Cerebellar cortex (tissue), 1 donor: Measurements from ENCODE around the gene DCUN1D3.

ENCODE experiments used
- DNase-seq: peaks from one replicate; pipeline ENCODE4 v3.0.0-alpha.2; 2015; ENCODE audit warnings: low spot score

Gene DCUN1D3

DNA sequence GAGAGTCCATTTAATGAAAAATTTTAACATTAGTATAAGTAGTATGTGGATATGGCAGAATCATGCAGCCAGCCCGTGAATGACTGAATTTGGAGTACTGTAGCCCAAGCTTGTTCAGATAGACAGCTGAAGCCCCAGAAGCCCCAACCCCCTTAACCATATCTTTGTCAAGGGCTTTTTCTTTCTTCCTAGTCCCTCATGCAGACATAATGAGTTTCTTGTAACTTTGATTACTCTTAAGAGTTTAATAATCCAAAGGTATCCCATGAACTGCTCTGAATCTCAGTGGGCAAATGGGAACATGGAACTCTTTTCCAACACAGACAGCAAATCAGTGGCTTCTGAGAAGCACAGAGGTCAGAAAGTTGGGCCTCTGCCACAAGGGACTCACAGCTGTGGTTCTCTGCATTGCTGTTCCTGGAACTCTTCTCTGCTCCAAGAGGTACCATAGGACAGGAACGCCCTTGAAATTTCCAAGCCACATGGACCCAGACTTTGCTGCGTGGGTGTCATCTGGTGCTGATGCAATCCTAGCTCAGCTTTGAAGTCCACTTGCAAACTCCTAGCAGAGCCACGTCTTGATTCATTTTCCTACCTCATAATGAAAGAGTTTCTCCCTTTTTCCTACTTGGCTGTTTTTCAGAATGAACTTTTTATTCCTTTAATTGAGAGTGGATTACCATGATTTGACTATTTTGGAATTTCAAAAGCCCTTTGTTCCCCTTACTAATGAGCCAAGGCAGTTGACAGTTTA, 18.5 kb upstream of the DCUN1D3 start:
- DNase-seq, result no peak

- DNase-seq, result no peak
Observed at GRCh38 chr16:20916942-20917341, 16.8 kb upstream of the DCUN1D3 start.

DNA sequence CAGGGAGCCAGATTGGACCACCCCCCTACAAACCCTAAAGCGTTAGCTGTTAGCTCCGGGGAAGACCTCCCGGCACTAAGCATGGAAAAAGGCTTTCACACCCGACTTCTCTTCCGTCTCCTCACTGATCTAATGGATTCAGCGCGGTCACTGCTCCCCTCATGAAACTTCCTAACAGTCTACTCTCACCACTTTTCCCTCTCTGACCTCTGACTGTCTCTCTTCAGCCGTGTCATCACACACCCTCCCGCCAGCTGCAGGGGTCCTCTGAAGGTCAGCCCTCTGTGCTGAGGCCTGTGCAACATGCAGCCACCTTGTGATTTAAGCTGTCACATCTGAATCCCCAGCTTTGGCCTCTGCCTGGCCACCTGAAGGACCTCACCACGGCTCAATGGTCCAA, 16.1 kb upstream of the DCUN1D3 start:
- no peak for DNase-seq

GRCh38 chr16:20911361-20911760, 11.2 kb upstream of the DCUN1D3 start:
- DNase-seq, result no peak

DNA sequence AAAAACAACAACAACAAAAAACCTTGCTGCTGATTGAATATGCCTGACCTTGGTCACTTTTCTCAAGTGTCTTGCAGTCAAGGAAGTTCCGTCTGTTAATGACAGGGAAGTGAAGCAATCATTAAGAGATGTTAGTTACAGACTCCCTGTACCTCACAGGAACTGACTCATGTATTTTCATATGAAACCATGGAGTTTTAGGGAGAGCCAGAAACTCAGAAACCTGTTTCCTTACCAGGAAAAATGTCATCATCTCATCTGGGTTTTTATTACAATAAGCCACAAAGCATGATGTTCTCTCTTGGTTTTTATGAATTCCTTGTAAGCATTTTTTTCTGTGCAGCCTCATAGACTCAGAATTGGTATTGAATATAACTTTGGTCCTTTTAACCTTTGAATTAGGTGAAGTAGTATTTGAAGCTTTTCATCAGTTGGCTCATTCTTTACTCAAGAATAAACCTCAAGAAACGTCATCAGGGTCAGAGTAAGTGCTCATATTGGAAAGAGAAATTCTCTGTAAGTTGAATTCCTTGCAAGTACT, 10.7 kb upstream of the DCUN1D3 start:
- no peak for DNase-seq

- DNase-seq, result no peak
Observed at GRCh38 chr16:20906341-20907255, 6.4 kb upstream of the DCUN1D3 start.

GRCh38 chr16:20905576-20905975, 5.4 kb upstream of the DCUN1D3 start:
- no peak for DNase-seq

GRCh38 chr16:20904507-20905081, 4.4 kb upstream of the DCUN1D3 start:
- no peak for DNase-seq

GRCh38 chr16:20903899-20904506, 3.8 kb upstream of the DCUN1D3 start:
- DNase-seq, result no peak

- no peak for DNase-seq
Observed at GRCh38 chr16:20903116-20903898, 3.1 kb upstream of the DCUN1D3 start.

- no peak for DNase-seq
Observed at GRCh38 chr16:20902426-20902825, 2.3 kb upstream of the DCUN1D3 start.

DNA sequence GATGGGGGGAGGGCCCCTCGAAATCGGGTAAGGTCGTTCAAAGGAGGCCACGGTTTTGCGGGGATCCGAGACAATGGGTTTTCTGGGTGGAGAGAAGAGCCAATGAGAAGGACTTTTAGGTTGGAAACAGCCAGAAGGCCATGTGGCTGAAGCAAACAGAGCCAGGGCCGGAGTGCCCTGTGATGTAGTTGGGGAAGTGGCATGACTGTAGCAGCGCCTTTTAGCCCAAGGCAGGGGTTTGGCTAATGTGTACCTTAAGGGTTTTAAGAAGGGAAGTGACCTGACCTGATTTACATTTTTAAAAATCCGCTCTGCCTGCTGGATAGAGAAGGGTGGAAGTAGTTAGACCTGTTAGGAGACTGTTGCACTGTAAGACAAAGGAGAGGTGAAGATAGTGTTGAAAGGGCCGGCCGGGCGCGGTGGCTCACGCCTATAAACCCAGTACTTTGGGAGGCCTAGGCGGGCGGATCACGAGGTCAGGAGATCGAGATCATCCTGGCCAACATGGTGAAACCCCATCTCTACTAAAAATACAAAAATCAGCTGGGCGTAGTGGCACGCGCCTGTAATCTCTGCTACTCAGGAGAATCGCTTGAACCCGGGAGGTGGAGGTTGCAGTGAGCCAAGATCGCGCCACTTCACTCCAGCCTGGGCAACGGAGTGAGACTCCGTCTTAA, 1.4 kb upstream of the DCUN1D3 start:
- DNase-seq, result peak; percentile 75

- DNase-seq, result no peak
Observed at GRCh38 chr16:20901068-20901435, 894 bp upstream of the DCUN1D3 start.

GRCh38 chr16:20899477-20900298, 470 bp downstream of the DCUN1D3 start:
- peak; percentile 11 for DNase-seq

- peak; percentile 18 for DNase-seq
Observed at GRCh38 chr16:20899071-20899470, 1.1 kb downstream of the DCUN1D3 start.

GRCh38 chr16:20897922-20898321, 2.2 kb downstream of the DCUN1D3 start:
- DNase-seq, result no peak

DNA sequence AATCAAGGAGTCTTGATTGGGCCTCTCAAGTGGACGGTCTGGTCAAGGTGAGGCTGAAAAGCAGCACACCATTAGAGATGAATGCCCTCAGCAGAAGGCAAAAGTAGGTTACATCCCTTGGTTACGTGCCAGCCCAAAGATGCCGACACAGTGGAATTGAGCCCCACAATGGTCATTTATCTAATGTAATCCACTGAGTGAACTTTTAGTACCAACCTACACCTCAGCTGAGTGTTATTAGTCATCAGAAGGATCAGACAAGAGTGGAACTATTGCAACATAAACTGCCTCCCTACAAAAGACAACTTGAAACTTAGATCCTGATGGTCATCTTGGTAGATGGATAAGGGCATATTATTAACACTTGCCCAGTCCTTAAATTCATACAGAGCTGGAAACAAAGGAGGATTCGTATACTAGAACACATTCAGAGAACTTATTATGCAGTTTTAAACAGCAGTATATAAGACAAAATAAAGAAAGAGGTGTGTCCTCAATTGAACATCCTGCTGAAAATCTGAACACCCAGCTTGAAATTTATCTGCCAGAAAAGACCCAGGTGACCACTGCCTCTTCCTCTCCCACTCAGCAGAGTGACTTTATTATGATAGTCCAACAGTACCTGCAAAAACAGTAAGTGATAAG, 2.8 kb downstream of the DCUN1D3 start:
- DNase-seq, result no peak

- no peak for DNase-seq
Observed at GRCh38 chr16:20894388-20894787, 5.8 kb downstream of the DCUN1D3 start.

- DNase-seq, result no peak
Observed at GRCh38 chr16:20889625-20890275, 10.4 kb downstream of the DCUN1D3 start.
